DMS114 treated with DMSO at 0.1 percent for 48 hours (cell line): ENCODE results near the gene GTF3C1.

Experiments used
- DNase-seq: peaks from one replicate; lab custom pipeline; 2025; ENCODE audit not compliant: unreplicated experiment; lab: John Stamatoyannopoulos, UW

The GTF3C1 gene

GRCh38 chr16:27522173-27522707 lies 27.5 kb downstream of the GTF3C1 start:
- no peak for DNase-seq

- no peak for DNase-seq
Observed at GRCh38 chr16:27520982-27521673, 28.6 kb downstream of the GTF3C1 start.

- no peak for DNase-seq
Observed at GRCh38 chr16:27518226-27518625, 31.5 kb downstream of the GTF3C1 start.

GRCh38 chr16:27517664-27518063 lies 32.0 kb downstream of the GTF3C1 start:
- no peak for DNase-seq

- DNase-seq: no peak
Observed at GRCh38 chr16:27516365-27516764, 33.3 kb downstream of the GTF3C1 start.

GRCh38 chr16:27515874-27516353 lies 33.8 kb downstream of the GTF3C1 start:
- DNase-seq: no peak

GRCh38 chr16:27514806-27515205 lies 34.9 kb downstream of the GTF3C1 start:
- DNase-seq: no peak

- DNase-seq: no peak
Observed at GRCh38 chr16:27511657-27512448, 37.9 kb downstream of the GTF3C1 start.

GRCh38 chr16:27508476-27508875 lies 41.2 kb downstream of the GTF3C1 start:
- no peak for DNase-seq

- no peak for DNase-seq
Observed at GRCh38 chr16:27506771-27507170, 42.9 kb downstream of the GTF3C1 start.

GRCh38 chr16:27505297-27506236 lies 44.1 kb downstream of the GTF3C1 start:
- no peak for DNase-seq

- DNase-seq: no peak
Observed at GRCh38 chr16:27503662-27504061, 46.1 kb downstream of the GTF3C1 start.

- DNase-seq: no peak
Observed at GRCh38 chr16:27500801-27501200, 48.9 kb downstream of the GTF3C1 start.

- no peak for DNase-seq
Observed at GRCh38 chr16:27499659-27500055, 50.1 kb downstream of the GTF3C1 start.

GRCh38 chr16:27498916-27499658 lies 50.6 kb downstream of the GTF3C1 start:
- DNase-seq: no peak

GRCh38 chr16:27498031-27498825 lies 51.5 kb downstream of the GTF3C1 start:
- DNase-seq: no peak

GRCh38 chr16:27495191-27495590 lies 54.5 kb downstream of the GTF3C1 start:
- DNase-seq: no peak

GRCh38 chr16:27492588-27492979 lies 57.1 kb downstream of the GTF3C1 start:
- DNase-seq: no peak

GRCh38 chr16:27491894-27492587 lies 57.7 kb downstream of the GTF3C1 start:
- no peak for DNase-seq
